SIG-M5 treated with dmso at 0.1 percent for 504 hours (cell line): ENCODE data around the gene MCAM.

Source experiments
- DNase-seq: peaks from one replicate; lab custom pipeline; 2025; ENCODE audit not compliant: unreplicated experiment; lab: John Stamatoyannopoulos, UW

The MCAM gene

GRCh38 chr11:119267645-119268044 is 49.3 kb downstream of the MCAM start:
- no peak for DNase-seq

- DNase-seq: no peak
Measured at GRCh38 chr11:119266517-119267255, 50.2 kb downstream of the MCAM start.

GRCh38 chr11:119266063-119266462 is 50.9 kb downstream of the MCAM start:
- DNase-seq: no peak

DNA sequence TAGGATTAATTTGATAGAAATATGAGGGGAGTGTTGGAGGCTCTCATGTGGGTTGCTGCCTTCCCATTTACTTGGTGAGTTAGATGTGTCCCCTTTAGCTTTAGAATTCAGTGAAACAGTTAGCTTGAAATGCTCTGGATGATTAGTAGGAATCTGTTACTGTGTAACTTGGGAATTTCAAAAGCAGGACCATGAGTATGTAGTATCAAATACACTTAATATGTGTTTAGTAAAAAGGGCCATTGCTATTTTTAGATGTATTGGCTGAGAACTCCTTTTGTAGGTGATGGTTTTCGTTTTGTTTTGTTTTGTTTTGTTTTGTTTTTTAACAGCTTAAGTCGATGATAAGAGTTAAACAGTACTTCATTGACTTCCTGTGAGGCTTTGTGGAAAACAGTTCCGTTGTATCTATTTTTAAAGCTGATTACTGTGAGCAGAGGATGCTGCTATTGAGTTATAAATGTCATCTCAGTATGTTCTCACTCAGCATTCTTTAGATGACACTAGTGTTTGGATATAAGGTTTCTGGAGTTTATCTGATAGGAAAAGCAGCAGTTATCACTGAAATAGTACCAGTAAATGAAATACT is 53.5 kb downstream of the MCAM start:
- no peak for DNase-seq

DNA sequence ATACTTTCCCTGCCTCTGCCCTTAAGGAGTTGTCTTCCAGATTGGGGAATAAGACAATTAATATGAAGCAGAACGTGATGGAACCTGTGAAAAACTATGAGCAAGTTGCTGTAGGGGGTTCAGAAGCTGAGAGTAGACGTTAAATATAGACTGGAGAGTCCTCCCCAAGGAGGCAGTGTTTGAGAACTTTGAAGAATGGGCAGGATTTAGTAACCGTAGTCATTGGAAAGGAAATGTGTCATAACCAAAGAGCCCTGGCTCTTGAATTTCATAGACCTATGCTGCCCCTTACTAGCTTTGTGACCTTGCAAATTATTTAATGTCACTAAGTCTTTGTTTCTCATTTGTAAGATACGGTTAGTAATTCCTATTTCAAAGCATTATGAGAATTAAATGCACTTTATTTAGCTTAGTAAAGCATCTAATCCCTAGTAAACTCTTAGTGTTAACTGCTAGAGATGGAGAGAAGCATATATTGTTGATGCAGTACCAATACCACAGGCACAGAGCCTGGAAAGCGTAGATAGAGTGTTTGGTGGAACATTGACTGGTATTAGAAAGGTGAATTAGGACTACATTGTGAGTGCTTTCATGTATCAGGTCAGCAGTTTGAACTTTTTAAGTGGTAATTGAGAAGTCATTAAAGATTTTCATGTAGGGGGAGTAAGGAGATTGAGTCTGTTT is 54.1 kb downstream of the MCAM start:
- peak; percentile 66 for DNase-seq

GRCh38 chr11:119258983-119259382 is 57.9 kb downstream of the MCAM start:
- peak; percentile 70 for DNase-seq
